Peyer's patch (tissue), 4 donors: ENCODE measurements around the gene PPP6R3.

Experiments used
- POLR2A ChIP-seq, 2 donors: fragments of 450-650 bp; IDR thresholded peaks; one replicate each; pipeline ENCODE4 v1.5.1; 2017; ENCODE audit warnings: antibody characterized with exemption in 2 of 2, mild to moderate bottlenecking in 2 of 2, moderate library complexity in 2 of 2
- TF ChIP-seq, protein P1 (sequence below), 6 experiments: fragments of 450-650 bp in 4 of 6; fragments of 200-600 bp in 2 of 6; sonication (generic) in 1 of 6; IDR thresholded peaks; one replicate each; pipeline ENCODE4 v1.5.1; 2017 to 2019; ENCODE audit warnings: antibody characterized with exemption in 6 of 6, mild to moderate bottlenecking in 3 of 6, moderate library complexity in 1 of 6

DNA sequence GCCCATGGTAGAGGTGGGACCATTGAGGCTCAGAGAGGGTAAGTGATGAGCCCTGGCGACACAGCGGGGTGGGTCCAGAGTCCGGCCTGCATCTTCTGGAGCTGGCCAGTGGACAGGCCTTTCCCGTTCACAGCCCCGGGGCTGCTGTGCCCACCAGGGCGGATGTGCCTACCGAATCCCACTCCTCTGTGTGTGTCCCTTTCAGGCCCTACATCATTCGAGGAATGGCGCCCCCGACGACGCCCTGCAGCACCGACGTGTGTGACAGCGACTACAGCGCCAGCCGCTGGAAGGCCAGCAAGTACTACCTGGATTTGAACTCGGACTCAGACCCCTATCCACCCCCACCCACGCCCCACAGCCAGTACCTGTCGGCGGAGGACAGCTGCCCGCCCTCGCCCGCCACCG lies 11.9 kb upstream of the PPP6R3 start:
- TF ChIP-seq, protein P1, sequence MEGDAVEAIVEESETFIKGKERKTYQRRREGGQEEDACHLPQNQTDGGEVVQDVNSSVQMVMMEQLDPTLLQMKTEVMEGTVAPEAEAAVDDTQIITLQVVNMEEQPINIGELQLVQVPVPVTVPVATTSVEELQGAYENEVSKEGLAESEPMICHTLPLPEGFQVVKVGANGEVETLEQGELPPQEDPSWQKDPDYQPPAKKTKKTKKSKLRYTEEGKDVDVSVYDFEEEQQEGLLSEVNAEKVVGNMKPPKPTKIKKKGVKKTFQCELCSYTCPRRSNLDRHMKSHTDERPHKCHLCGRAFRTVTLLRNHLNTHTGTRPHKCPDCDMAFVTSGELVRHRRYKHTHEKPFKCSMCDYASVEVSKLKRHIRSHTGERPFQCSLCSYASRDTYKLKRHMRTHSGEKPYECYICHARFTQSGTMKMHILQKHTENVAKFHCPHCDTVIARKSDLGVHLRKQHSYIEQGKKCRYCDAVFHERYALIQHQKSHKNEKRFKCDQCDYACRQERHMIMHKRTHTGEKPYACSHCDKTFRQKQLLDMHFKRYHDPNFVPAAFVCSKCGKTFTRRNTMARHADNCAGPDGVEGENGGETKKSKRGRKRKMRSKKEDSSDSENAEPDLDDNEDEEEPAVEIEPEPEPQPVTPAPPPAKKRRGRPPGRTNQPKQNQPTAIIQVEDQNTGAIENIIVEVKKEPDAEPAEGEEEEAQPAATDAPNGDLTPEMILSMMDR (IDR thresholded peaks at IDR 0.05): no peak
- no peak for TF ChIP-seq POLR2A (IDR thresholded peaks at IDR 0.05)
